Measurements from ENCODE around the gene PRDM16. TPM values are rescaled to one million over a fixed set of nuclear protein-coding genes. Genes with fewer than 3 reads are reported as not detected.

Gene PRDM16
- polyA plus RNA-seq, 2 donors: 0.15 to 0.28 TPM

DNA sequence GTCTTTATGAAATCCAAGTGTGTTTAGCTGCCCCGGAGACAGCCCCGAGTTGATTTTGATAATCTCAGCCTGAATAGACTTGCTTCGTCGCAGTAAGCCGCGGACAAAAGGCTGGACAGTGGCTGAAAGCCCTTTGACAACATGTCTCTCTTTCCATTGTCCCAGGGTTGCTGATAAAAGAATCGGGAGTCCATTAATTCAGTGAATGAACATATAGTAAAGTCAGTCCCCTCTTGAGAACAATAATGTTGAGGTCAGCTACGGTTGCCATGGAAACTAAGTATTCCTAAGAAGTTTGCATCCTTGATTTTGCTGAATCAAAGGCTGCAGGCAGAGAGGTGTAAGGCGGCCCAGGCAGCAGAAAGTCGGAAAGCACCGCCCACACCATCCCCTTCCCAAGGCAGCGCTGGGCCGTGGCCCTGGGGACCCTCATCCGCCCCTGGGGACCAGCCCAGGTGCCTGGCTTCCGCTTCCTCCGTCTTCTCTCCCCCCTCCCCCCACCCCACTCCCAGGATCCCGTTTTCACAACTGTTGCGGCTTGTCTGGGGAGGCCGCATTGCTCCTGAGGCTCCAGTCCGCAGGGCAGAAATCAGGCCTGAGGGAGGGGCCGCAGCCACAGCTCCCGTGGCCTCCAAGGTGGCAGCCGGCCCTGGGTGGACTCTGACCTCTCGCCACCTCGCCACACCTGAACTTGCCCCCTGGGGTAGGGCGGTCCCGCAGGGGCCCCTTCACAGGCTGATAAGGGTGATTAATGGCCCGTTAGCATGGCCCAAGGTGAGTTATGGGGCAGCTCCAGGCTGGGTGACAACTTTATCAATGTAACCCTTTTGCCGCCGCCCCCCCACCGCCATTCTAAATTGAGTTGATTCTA lies 180.9 kb downstream of the PRDM16 start:
- H3K9me3 ChIP-seq (ENCODE audit: control insufficient read depth in 2 of 2, insufficient read depth in 1 of 2, low read depth in 1 of 2, low read length in 1 of 2): no peaks in the 10 kb centered on the region
- 37 to 45% methylated on average over 31 of the region's 31 CpGs for WGBS, 2 donors
- H3K27ac ChIP-seq (ENCODE audit: low read depth in 2 of 2, low read length in 1 of 2): no peak overlapping the region
- no peaks in the 10 kb centered on the region for H3K4me1 ChIP-seq (ENCODE audit: control insufficient read depth in 2 of 2, insufficient read depth in 2 of 2, low read length in 1 of 2)
- H3K27me3 ChIP-seq (ENCODE audit: control insufficient read depth in 1 of 2, insufficient read depth in 2 of 2, low read length in 2 of 2): peaks cover 0 to 6% of the 10 kb centered on the region in 2 donors
- no peaks in the 10 kb centered on the region for H3K36me3 ChIP-seq (ENCODE audit: control insufficient read depth in 2 of 2, insufficient read depth in 2 of 2, low read length in 1 of 2)
- no peak overlapping the region for H3K4me3 ChIP-seq (ENCODE audit: low read depth in 1 of 2, low read length in 2 of 2)

DNA sequence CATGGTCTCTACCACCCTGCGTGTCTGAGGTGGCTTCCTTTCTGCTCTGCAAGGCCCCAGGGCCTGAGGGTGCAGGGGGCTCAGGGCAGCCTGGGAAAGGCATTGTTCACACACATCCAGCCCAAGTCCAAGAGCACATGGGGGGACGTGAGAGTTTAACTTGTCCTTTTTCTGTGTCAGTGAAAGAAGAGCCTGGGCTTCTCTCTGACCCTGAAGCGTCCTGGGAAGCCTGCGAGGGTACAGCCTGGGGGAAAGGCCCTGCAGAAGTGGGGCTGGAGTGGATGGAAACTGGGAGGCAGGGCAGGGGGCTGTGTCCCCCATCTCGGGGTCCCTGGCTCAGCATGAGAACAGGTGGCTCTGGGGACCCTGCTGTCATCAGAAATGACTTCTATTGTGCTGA lies 181.6 kb downstream of the PRDM16 start:
- H3K27ac ChIP-seq (ENCODE audit: low read depth in 2 of 2, low read length in 1 of 2): no peak overlapping the region
- 49 to 58% methylated on average over 5 of the region's 5 CpGs for WGBS, 2 donors
- peaks cover 0 to 6% of the 10 kb centered on the region in 2 donors for H3K27me3 ChIP-seq (ENCODE audit: control insufficient read depth in 1 of 2, insufficient read depth in 2 of 2, low read length in 2 of 2)

DNA sequence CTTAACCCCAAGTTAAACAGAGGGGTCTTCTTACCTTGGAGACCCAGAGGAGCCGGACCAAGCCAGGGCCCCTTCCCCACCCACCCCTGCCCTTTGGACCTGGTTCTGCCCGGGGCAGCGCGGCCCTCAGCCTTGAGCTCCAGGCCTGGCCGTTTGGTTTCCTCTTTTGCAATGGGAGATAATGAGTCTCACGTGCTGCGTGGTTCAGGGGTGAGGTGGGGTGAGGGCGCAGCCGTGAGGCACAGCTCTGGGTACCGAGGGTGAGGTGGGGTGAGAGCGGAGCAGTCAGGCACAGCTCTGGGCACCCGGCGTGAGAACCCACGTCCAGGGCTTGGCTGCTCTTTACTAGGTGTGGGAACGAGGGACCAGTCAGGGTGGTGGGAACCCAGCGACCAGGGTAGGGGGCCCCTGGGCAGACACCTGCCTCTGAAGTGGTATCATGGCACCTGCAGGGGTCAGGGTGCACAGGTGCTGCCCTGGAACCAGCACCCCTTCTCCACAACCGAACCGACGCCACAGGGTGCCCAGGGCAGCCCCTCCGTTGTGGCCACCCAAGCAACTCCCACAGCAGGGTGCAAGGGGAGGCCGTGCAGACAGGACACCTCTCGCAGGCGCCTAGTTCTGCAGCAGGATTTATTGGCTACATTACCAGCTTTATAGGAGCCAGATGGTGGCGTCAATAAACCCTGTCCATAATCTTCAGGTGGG lies 182.2 kb downstream of the PRDM16 start:
- peaks cover 0 to 6% of the 10 kb centered on the region in 2 donors for H3K9me3 ChIP-seq (ENCODE audit: control insufficient read depth in 2 of 2, insufficient read depth in 1 of 2, low read depth in 1 of 2, low read length in 1 of 2)
- WGBS, 2 donors: 61 to 71% methylated on average over 24 of the region's 24 CpGs
- H3K36me3 ChIP-seq (ENCODE audit: control insufficient read depth in 2 of 2, insufficient read depth in 2 of 2, low read length in 1 of 2): no peaks in the 10 kb centered on the region
- H3K27ac ChIP-seq (ENCODE audit: low read depth in 2 of 2, low read length in 1 of 2): no peak overlapping the region
- no peak overlapping the region for H3K4me3 ChIP-seq (ENCODE audit: low read depth in 1 of 2, low read length in 2 of 2)
- peaks cover 0 to 6% of the 10 kb centered on the region in 2 donors for H3K27me3 ChIP-seq (ENCODE audit: control insufficient read depth in 1 of 2, insufficient read depth in 2 of 2, low read length in 2 of 2)
- H3K4me1 ChIP-seq (ENCODE audit: control insufficient read depth in 2 of 2, insufficient read depth in 2 of 2, low read length in 1 of 2): no peaks in the 10 kb centered on the region

More for the DNA sequence above, 181.6 kb downstream of the PRDM16 start:
- H3K4me1 ChIP-seq (ENCODE audit: control insufficient read depth in 2 of 2, insufficient read depth in 2 of 2, low read length in 1 of 2): no peaks in the 10 kb centered on the region
- H3K9me3 ChIP-seq (ENCODE audit: control insufficient read depth in 2 of 2, insufficient read depth in 1 of 2, low read depth in 1 of 2, low read length in 1 of 2): peaks cover 0 to 3% of the 10 kb centered on the region in 2 donors
- no peaks in the 10 kb centered on the region for H3K36me3 ChIP-seq (ENCODE audit: control insufficient read depth in 2 of 2, insufficient read depth in 2 of 2, low read length in 1 of 2)
- no peak overlapping the region for H3K4me3 ChIP-seq (ENCODE audit: low read depth in 1 of 2, low read length in 2 of 2)

DNA sequence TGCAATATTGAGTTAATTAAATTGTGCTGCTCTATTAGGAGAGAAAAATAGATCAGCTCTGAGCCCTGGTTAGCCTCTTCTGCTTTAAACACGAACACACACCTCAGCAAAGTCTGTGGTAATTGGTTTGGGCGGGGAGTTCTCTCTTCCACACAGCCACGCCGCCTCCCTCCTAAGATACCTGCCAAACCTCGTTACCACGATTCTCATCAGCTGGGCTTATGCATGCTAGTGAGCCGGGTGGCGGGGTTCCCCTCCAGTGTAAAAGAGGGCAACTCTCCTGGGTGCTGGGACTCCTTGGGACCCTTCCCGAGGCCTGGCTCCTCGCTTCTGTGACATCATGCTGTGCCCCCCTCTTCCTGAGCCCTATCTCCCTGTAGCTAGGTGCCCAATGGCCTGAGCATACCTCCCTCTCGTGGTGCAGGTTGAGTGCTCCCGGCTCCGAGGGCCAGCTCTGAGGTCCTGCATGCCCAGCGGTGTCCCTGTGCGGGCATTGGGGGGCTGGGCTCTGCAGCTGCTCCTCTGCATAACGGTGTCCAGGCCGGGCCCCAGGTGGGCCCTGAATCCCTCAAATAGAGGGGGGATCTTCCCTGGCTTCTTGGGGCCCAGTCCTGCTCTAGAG lies 182.9 kb downstream of the PRDM16 start:
- Histone ChIP-seq H3K4me1 (ENCODE audit: control insufficient read depth in 2 of 2, insufficient read depth in 2 of 2, low read length in 1 of 2) (no peaks in the 10 kb centered on the region), H3K9me3 (ENCODE audit: control insufficient read depth in 2 of 2, insufficient read depth in 1 of 2, low read depth in 1 of 2, low read length in 1 of 2) (peaks cover 0 to 7% of the 10 kb centered on the region in 2 donors), H3K36me3 (ENCODE audit: control insufficient read depth in 2 of 2, insufficient read depth in 2 of 2, low read length in 1 of 2) (no peaks in the 10 kb centered on the region), H3K27me3 (ENCODE audit: control insufficient read depth in 1 of 2, insufficient read depth in 2 of 2, low read length in 2 of 2) (peaks cover 0 to 6% of the 10 kb centered on the region in 2 donors), H3K4me3 (ENCODE audit: low read depth in 1 of 2, low read length in 2 of 2) (no peak overlapping the region), H3K27ac (ENCODE audit: low read depth in 2 of 2, low read length in 1 of 2) (no peak overlapping the region)
- 53 to 67% methylated on average over 17 of the region's 17 CpGs for WGBS, 2 donors

DNA sequence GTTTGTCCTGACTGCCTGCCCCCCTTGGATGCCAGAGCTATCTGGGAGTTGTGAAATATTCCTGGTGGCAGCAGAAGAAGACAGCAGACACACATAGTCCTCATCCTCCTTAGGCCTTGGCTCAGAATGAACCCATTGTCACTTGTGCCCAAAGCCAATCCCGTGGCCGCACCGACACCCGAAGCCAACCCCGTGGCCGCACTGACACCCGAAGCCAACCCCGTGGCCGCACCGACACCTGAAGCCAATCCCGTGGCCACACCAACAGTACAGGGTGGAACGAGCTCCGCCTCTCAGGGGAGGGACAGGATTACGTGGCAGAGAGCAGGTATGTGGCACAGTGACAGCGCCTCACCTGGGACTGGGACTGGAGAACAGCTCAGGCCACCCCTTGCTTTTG lies 186.7 kb downstream of the PRDM16 start:
- Histone ChIP-seq H3K27ac (ENCODE audit: low read depth in 2 of 2, low read length in 1 of 2) (no peak overlapping the region), H3K4me1 (ENCODE audit: control insufficient read depth in 2 of 2, insufficient read depth in 2 of 2, low read length in 1 of 2) (no peaks in the 10 kb centered on the region), H3K36me3 (ENCODE audit: control insufficient read depth in 2 of 2, insufficient read depth in 2 of 2, low read length in 1 of 2) (no peaks in the 10 kb centered on the region), H3K9me3 (ENCODE audit: control insufficient read depth in 2 of 2, insufficient read depth in 1 of 2, low read depth in 1 of 2, low read length in 1 of 2) (peaks cover 0 to 10% of the 10 kb centered on the region in 2 donors), H3K4me3 (ENCODE audit: low read depth in 1 of 2, low read length in 2 of 2) (no peak overlapping the region), H3K27me3 (ENCODE audit: control insufficient read depth in 1 of 2, insufficient read depth in 2 of 2, low read length in 2 of 2) (no peaks in the 10 kb centered on the region)
- WGBS, 2 donors: 91% methylated on average over 15 of the region's 15 CpGs

DNA sequence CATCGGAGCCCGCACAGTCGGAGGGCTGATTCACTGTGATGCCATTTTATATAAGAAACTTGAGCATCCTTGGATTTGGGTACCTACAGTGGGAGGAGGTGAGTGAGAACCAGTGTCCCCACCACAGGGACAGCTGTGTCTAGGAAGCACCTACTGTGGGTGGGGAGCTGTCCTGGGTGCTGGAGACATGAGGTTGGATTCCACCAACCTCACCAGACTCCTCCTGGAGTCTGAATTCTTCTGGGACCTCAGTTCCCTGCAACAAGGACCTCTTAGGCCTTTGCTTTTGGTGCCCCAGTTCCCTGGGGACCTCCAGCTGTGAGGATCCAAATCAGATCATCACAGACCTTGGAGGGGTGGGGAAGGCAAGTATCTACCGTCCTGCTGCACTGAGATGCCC lies 188.8 kb downstream of the PRDM16 start:
- WGBS, 2 donors: 93% methylated on average over 4 of the region's 4 CpGs
- no peak overlapping the region for H3K27ac ChIP-seq (ENCODE audit: low read depth in 2 of 2, low read length in 1 of 2)
- H3K36me3 ChIP-seq (ENCODE audit: control insufficient read depth in 2 of 2, insufficient read depth in 2 of 2, low read length in 1 of 2): no peaks in the 10 kb centered on the region
- H3K27me3 ChIP-seq (ENCODE audit: control insufficient read depth in 1 of 2, insufficient read depth in 2 of 2, low read length in 2 of 2): no peaks in the 10 kb centered on the region
- no peak overlapping the region for H3K4me3 ChIP-seq (ENCODE audit: low read depth in 1 of 2, low read length in 2 of 2)
- H3K4me1 ChIP-seq (ENCODE audit: control insufficient read depth in 2 of 2, insufficient read depth in 2 of 2, low read length in 1 of 2): no peaks in the 10 kb centered on the region
- H3K9me3 ChIP-seq (ENCODE audit: control insufficient read depth in 2 of 2, insufficient read depth in 1 of 2, low read depth in 1 of 2, low read length in 1 of 2): peaks cover 0 to 10% of the 10 kb centered on the region in 2 donors

DNA sequence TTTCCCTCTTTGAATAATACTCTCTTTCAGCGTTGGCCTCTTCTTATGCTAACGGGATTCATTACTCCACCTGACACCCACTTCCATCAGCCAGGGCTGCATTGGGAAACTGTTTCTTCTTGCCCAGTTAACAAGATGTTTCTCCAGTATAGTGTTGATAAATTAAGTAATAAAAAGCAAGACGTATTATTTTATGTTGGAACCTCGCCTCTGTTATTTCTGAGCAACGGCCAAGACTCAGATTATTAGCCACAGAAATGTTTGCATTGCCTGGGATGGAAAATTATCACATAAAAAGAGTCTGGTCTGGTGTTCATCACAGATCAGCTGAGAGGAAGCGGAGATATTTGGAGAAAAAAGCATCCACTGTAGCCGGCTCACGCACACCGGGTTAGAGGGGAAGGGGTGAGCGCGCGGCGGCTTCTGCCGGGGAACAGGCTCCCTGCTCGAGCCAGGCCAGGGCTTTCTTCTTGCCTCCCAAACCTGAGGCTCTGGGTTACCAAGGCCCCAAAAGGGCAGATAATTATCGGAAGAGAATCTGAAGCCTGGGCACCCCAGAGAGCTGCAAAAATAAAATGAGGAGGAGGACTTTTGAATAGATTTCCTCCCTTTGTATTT lies 189.5 kb downstream of the PRDM16 start:
- Histone ChIP-seq H3K9me3 (ENCODE audit: control insufficient read depth in 2 of 2, insufficient read depth in 1 of 2, low read depth in 1 of 2, low read length in 1 of 2) (peaks cover 0 to 10% of the 10 kb centered on the region in 2 donors), H3K27me3 (ENCODE audit: control insufficient read depth in 1 of 2, insufficient read depth in 2 of 2, low read length in 2 of 2) (no peaks in the 10 kb centered on the region), H3K27ac (ENCODE audit: low read depth in 2 of 2, low read length in 1 of 2) (no peak overlapping the region), H3K4me3 (ENCODE audit: low read depth in 1 of 2, low read length in 2 of 2) (no peak overlapping the region), H3K4me1 (ENCODE audit: control insufficient read depth in 2 of 2, insufficient read depth in 2 of 2, low read length in 1 of 2) (no peaks in the 10 kb centered on the region), H3K36me3 (ENCODE audit: control insufficient read depth in 2 of 2, insufficient read depth in 2 of 2, low read length in 1 of 2) (no peaks in the 10 kb centered on the region)
- WGBS, 2 donors: 54 to 62% methylated on average over 16 of the region's 16 CpGs

DNA sequence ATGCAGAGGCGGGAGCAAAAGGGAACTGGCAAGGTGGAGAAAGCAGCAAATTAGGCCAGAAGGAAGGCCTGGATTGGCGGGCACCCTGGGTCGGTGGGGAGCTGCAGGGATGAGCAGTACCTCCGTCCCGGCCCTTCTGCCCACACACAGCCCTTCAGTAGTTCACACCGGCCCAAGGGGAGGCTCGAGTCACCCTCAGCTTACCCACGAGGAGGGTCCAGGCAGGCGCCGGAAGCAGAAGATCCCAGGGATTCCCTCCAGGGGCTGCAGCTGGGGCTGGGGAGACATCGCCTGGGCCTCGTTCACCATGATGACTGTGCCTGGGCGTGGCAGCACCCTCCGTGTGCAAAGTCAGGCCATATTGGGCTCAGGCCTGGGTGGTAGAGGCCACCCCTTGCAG lies 190.0 kb downstream of the PRDM16 start:
- H3K4me1 ChIP-seq (ENCODE audit: control insufficient read depth in 2 of 2, insufficient read depth in 2 of 2, low read length in 1 of 2): no peaks in the 10 kb centered on the region
- 76 to 85% methylated on average over 14 of the region's 14 CpGs for WGBS, 2 donors
- no peak overlapping the region for H3K27ac ChIP-seq (ENCODE audit: low read depth in 2 of 2, low read length in 1 of 2)

More for the DNA sequence above, 190.0 kb downstream of the PRDM16 start:
- Histone ChIP-seq H3K9me3 (ENCODE audit: control insufficient read depth in 2 of 2, insufficient read depth in 1 of 2, low read depth in 1 of 2, low read length in 1 of 2) (peaks cover 0 to 10% of the 10 kb centered on the region in 2 donors), H3K4me3 (ENCODE audit: low read depth in 1 of 2, low read length in 2 of 2) (no peak overlapping the region), H3K27me3 (ENCODE audit: control insufficient read depth in 1 of 2, insufficient read depth in 2 of 2, low read length in 2 of 2) (no peaks in the 10 kb centered on the region), H3K36me3 (ENCODE audit: control insufficient read depth in 2 of 2, insufficient read depth in 2 of 2, low read length in 1 of 2) (no peaks in the 10 kb centered on the region)

All from esophagus (tissue), 2 donors.